OCI-LY7 (cell line): ENCODE data around the gene APBB2. TPM values are rescaled to one million over a fixed set of nuclear protein-coding genes. Genes with fewer than 3 reads are reported as not detected.
A peak's percentile ranks its signal among the peaks of the same experiment; 100 is the strongest.

ENCODE experiments used
- BruUV-seq: library from RNA; stranded (reverse); fragments of 400-500 nt; replicated peaks from 2 replicates; lab custom pipeline; 2021; lab: Mats Ljungman, UMichigan
- CTCF ChIA-PET: fragments of 300-600 bp; sonication (Branson Sonifier 250); formaldehyde crosslinking; loops from one replicate; lab custom pipeline; 2022; ENCODE audit warnings: antibody characterized with exemption; ENCODE audit not compliant: unreplicated experiment; lab: Charles Lee
- POLR2A ChIA-PET: fragments of 300-600 bp; sonication (Branson Sonifier 250); formaldehyde crosslinking; loops from one replicate; lab custom pipeline; 2022; ENCODE audit warnings: antibody characterized with exemption; lab: Charles Lee
- DNase-seq: peaks from one replicate; pipeline ENCODE4 v3.0.0-alpha.2; 2015; ENCODE audit warnings: low spot score
- H2AFZ ChIP-seq: fragments of 200-600 bp; sonication (generic), shearing (Covaris generic); 2 replicates; pipeline ENCODE4 v1.6.1; 2014; ENCODE audit warnings: mild to moderate bottlenecking, antibody characterized with exemption, low read length, moderate library complexity
- H3K27ac ChIP-seq: fragments of 200-600 bp; sonication (generic); 2 replicates; pipeline ENCODE4 v1.5.1; 2014; ENCODE audit warnings: mixed run types, low read depth, mild to moderate bottlenecking, moderate library complexity, low read length, inconsistent platforms; ENCODE audit not compliant: poor library complexity, severe bottlenecking
- H3K36me3 ChIP-seq: fragments of 200-600 bp; sonication (generic); 2 replicates; pipeline ENCODE4 v1.6.1; 2014; ENCODE audit warnings: mild to moderate bottlenecking, antibody characterized with exemption, low read length, moderate library complexity, mixed read lengths; ENCODE audit not compliant: insufficient read depth
- H3K4me1 ChIP-seq: fragments of 200-600 bp; sonication (generic); 2 replicates; pipeline ENCODE4 v1.5.1; 2014; ENCODE audit warnings: mild to moderate bottlenecking, low read length; ENCODE audit not compliant: insufficient read depth, poor library complexity, severe bottlenecking
- H3K4me2 ChIP-seq: fragments of 200-600 bp; sonication (generic); 2 replicates; pipeline ENCODE4 v1.6.1; 2014; ENCODE audit warnings: mild to moderate bottlenecking, low read length
- H3K4me3 ChIP-seq: fragments of 200-600 bp; sonication (generic); 2 replicates; pipeline ENCODE4 v1.5.1; 2014; ENCODE audit warnings: mild to moderate bottlenecking, low read depth, low read length; ENCODE audit not compliant: poor library complexity, severe bottlenecking
- H3K79me2 ChIP-seq: fragments of 200-600 bp; sonication (generic); 2 replicates; pipeline ENCODE4 v1.6.1; 2016; ENCODE audit warnings: low read depth, mild to moderate bottlenecking, low read length, moderate library complexity, mixed read lengths; ENCODE audit not compliant: insufficient read depth
- H3K9me2 ChIP-seq: fragments of 200-600 bp; sonication (generic); 2 replicates; pipeline ENCODE4 v1.6.1; 2016; ENCODE audit warnings: mild to moderate bottlenecking, low read length, mixed read lengths; ENCODE audit not compliant: insufficient read depth
- H3K9me3 ChIP-seq: fragments of 200-600 bp; sonication (generic); 2 replicates; pipeline ENCODE4 v1.6.1; 2014; ENCODE audit warnings: mild to moderate bottlenecking, mixed run types, low read length, mixed read lengths
- H4K20me1 ChIP-seq: fragments of 200-600 bp; sonication (generic); 2 replicates; pipeline ENCODE4 v1.6.1; 2014; ENCODE audit warnings: mild to moderate bottlenecking, antibody characterized with exemption, low read length, moderate library complexity, mixed read lengths; ENCODE audit not compliant: insufficient read depth
- EZH2phosphoT487 ChIP-seq: fragments of 200-600 bp; sonication (generic); IDR thresholded peaks from 2 replicates; pipeline ENCODE4 v1.6.1; 2018; ENCODE audit warnings: low read depth, borderline replicate concordance, mild to moderate bottlenecking, mixed run types, antibody characterized with exemption, low read length, moderate library complexity, mixed read lengths
- intact Hi-C: fragments of 100-400 bp; cut with micrococcal nuclease; formaldehyde crosslinking; loops from one replicate; pipeline ENCODE4 v1.10.0; 2022; ENCODE audit not compliant: unreplicated experiment
- total RNA-seq, 2 experiments: library from RNA; depleted of rRNA in 1 of 2; stranded (reverse); fragments of >200 nt in 1 of 2; shearing (Covaris generic) in 1 of 2; gene quantifications; 2 replicates each; pipeline ENCODE4 v1.2.3, GENCODE V29; 2014 to 2022
- TF ChIP-seq, protein P1 (sequence below): fragments of 200-600 bp; sonication (generic); conservative IDR thresholded peaks from 2 replicates; pipeline ENCODE4 v1.5.1; 2014; ENCODE audit warnings: mild to moderate bottlenecking, antibody characterized with exemption, low read length, moderate library complexity, mixed read lengths

Gene APBB2
- total RNA-seq, 2 experiments from 2014 or later = 66.4 to 88.5 TPM

DNA sequence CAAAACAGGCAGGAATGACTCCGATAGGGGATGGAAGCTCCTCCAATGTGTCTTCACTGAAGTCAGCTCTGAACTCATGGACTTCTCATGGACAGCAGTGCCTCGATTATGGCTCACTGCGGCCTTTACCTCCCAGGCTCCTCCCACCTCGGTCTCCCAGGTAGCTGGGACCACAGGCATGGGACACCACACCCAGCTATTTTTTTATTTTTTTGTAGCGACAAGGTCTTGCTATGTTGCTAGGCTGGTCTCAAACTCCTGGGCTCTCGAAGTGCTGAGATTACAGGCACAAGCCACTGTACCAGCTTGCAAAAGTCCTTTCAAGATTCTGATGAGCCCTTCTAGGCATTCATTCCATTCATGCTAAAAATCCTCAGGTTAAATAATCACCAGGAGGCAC lies 283.1 kb downstream of the APBB2 start:
- no peaks in the 10 kb centered on the region for H3K4me1 ChIP-seq
- no peak overlapping the region for H3K4me2 ChIP-seq
- no peaks in the 10 kb centered on the region for H3K9me2 ChIP-seq
- no peak for DNase-seq
- intact Hi-C loops = no loop called here
- H3K9me3 ChIP-seq = no peaks in the 10 kb centered on the region
- CTCF ChIA-PET = no interaction called here
- TF ChIP-seq, protein P1, sequence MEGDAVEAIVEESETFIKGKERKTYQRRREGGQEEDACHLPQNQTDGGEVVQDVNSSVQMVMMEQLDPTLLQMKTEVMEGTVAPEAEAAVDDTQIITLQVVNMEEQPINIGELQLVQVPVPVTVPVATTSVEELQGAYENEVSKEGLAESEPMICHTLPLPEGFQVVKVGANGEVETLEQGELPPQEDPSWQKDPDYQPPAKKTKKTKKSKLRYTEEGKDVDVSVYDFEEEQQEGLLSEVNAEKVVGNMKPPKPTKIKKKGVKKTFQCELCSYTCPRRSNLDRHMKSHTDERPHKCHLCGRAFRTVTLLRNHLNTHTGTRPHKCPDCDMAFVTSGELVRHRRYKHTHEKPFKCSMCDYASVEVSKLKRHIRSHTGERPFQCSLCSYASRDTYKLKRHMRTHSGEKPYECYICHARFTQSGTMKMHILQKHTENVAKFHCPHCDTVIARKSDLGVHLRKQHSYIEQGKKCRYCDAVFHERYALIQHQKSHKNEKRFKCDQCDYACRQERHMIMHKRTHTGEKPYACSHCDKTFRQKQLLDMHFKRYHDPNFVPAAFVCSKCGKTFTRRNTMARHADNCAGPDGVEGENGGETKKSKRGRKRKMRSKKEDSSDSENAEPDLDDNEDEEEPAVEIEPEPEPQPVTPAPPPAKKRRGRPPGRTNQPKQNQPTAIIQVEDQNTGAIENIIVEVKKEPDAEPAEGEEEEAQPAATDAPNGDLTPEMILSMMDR = no peak
- TF ChIP-seq EZH2phosphoT487 = no peak
- BruUV-seq = no TSS peak
- no peak overlapping the region for H3K27ac ChIP-seq
- no peak overlapping the region for H2AFZ ChIP-seq
- POLR2A ChIA-PET = interaction anchor here (1.3 kb wide), 1 partner anchor 9 kb away, joined by 3 read pairs; no protein-coding TSS in a partner anchor
- H4K20me1 ChIP-seq = no peaks in the 10 kb centered on the region
- H3K36me3 ChIP-seq = peaks cover 16% of the 10 kb centered on the region; the same call in 1 of the 2 replicates
- no peaks in the 10 kb centered on the region for H3K79me2 ChIP-seq
- H3K4me3 ChIP-seq = no peak overlapping the region

DNA sequence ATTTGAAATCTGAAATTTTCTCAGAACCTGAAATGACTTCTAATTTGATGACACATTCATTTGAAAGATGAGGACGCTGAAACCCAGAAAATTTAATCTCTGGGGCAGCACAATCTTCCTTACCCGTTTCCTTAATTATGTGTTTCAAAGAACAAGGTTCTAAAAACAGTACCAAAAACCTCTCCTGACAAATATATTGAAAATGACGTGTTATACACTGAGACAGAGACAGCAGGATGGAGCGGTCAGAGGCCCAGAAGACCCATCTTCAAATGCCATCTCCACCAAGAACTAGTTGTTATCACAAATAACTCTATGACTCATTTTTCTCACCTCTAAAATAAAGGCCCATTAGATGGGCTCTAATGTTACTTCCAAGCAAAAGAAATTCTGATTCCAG lies 287.3 kb downstream of the APBB2 start:
- no peaks in the 10 kb centered on the region for H3K79me2 ChIP-seq
- no peaks in the 10 kb centered on the region for H3K9me2 ChIP-seq
- no peak overlapping the region for H3K4me3 ChIP-seq
- H3K36me3 ChIP-seq = no peaks in the 10 kb centered on the region; the same call in 1 of the 2 replicates
- H3K9me3 ChIP-seq = no peaks in the 10 kb centered on the region
- BruUV-seq = no TSS peak
- TF ChIP-seq, protein P1 = no peak
- no peak for TF ChIP-seq EZH2phosphoT487
- H2AFZ ChIP-seq = no peak overlapping the region
- CTCF ChIA-PET = no interaction called here
- POLR2A ChIA-PET = no interaction called here
- no peak overlapping the region for H3K4me2 ChIP-seq
- no peak overlapping the region for H3K27ac ChIP-seq
- DNase-seq = no peak
- intact Hi-C loops = loop anchor here (1.0 to 5.0 kb wide), 4 partner anchors 50 to 305 kb away; partner anchors contain the start of gene APBB2
- H3K4me1 ChIP-seq = no peaks in the 10 kb centered on the region
- H4K20me1 ChIP-seq = no peaks in the 10 kb centered on the region

DNA sequence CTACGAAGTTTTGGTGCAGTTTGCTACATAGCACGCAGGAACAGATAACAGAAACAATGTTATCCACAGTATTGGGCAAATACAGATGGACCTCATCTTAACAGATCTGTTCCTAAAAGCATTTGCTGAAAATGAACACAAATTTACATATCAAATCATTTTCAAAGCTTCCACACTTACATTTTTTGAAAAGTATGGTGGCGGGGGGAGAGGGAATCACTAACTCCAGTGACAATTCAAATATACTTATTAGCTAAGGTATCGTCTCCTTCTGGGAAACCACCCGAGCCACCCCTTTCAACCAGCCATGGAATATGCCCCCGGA lies 289.6 kb downstream of the APBB2 start:
- Histone ChIP-seq H3K79me2 (no peaks in the 10 kb centered on the region), H3K4me2 (no peak overlapping the region), H2AFZ (no peak overlapping the region; the same call in 1 of the 2 replicates), H3K27ac (no peak overlapping the region), H3K4me3 (no peak overlapping the region), H3K9me2 (no peaks in the 10 kb centered on the region), H3K36me3 (no peaks in the 10 kb centered on the region), H3K9me3 (no peaks in the 10 kb centered on the region), H3K4me1 (no peaks in the 10 kb centered on the region), H4K20me1 (no peaks in the 10 kb centered on the region)
- ChIA-PET POLR2A (interaction anchor here (0.8 to 1.6 kb wide), 3 partner anchors 16 to 332 kb away, joined by 3 to 5 read pairs (median 4); partner anchors contain the start of genes APBB2 and UCHL1), CTCF (interaction anchor here (0.8 to 1.0 kb wide), 6 partner anchors 13 to 295 kb away, joined by 3 to 4 read pairs (median 3); no protein-coding TSS in a partner anchor)
- intact Hi-C loops = loop anchor here (1.0 to 5.0 kb wide), 3 partner anchors 16 to 308 kb away; no protein-coding TSS in a partner anchor
- TF ChIP-seq EZH2phosphoT487 = no peak
- TF ChIP-seq, protein P1 = peak; percentile 38; the same call in 1 of the 2 replicates
- no TSS peak for BruUV-seq
- DNase-seq = no peak
